ENCODE results near the gene MAN1B1. TPM values are rescaled to one million over a fixed set of nuclear protein-coding genes. Genes with fewer than 3 reads are reported as not detected.

Gene MAN1B1
- total and polyA plus RNA-seq, 2 of the 8 experiments (the other 6 are each of a cell fraction or from before 2014, with no cell fraction given) = 33.7 to 36.3 TPM

GRCh38 chr9:137087409-137087925 is 682 bp downstream of the MAN1B1 start (continued):
- TF ChIP-seq SAP30 (IDR thresholded peaks at IDR 0.05; ENCODE audit: insufficient read depth, insufficient replicate concordance, low read length) (no peak), CEBPB (IDR thresholded peaks at IDR 0.05; ENCODE audit: low read depth, low read length) (no peak), SP2 (IDR thresholded peaks at IDR 0.05; ENCODE audit: low read length) (no peak), CHD7 (IDR thresholded peaks at IDR 0.05; ENCODE audit: insufficient replicate concordance, low read length) (no peak), POLR2A (IDR thresholded peaks at IDR 0.05; ENCODE audit: control extremely low read depth in 1 of 2, low read depth in 2 of 2, low read length in 2 of 2) (no peak), SP1 (IDR thresholded peaks at IDR 0.05; ENCODE audit: low read depth, low read length) (no peak), RAD21 (IDR thresholded peaks at IDR 0.05 in 1 of 2, conservative IDR thresholded peaks at IDR 0.05 in 1 of 2; ENCODE audit: low read depth in 2 of 2, low read length in 2 of 2) (no peak), HDAC6 (IDR thresholded peaks at IDR 0.05; ENCODE audit: low read depth, low read length) (no peak), FOSL1 (IDR thresholded peaks at IDR 0.05; ENCODE audit: insufficient read depth, low read depth, low read length) (no peak)
